ENCODE measurements around the gene ZNF775. TPM values are rescaled to one million over a fixed set of nuclear protein-coding genes. Genes with fewer than 3 reads are reported as not detected.

ZNF775 gene
- total and polyA plus RNA-seq, 2 of the 13 experiments (the other 11 are each of a cell fraction or from before 2014, with no cell fraction given): 3.1 to 3.2 TPM

- TF ChIP-seq, protein P1, sequence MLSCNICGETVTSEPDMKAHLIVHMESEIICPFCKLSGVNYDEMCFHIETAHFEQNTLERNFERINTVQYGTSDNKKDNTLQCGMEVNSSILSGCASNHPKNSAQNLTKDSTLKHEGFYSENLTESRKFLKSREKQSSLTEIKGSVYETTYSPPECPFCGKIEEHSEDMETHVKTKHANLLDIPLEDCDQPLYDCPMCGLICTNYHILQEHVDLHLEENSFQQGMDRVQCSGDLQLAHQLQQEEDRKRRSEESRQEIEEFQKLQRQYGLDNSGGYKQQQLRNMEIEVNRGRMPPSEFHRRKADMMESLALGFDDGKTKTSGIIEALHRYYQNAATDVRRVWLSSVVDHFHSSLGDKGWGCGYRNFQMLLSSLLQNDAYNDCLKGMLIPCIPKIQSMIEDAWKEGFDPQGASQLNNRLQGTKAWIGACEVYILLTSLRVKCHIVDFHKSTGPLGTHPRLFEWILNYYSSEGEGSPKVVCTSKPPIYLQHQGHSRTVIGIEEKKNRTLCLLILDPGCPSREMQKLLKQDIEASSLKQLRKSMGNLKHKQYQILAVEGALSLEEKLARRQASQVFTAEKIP (CRISPR knock-in tag; IDR thresholded peaks at IDR 0.05; ENCODE audit: borderline replicate concordance): no peak
- TF ChIP-seq, protein P2, sequence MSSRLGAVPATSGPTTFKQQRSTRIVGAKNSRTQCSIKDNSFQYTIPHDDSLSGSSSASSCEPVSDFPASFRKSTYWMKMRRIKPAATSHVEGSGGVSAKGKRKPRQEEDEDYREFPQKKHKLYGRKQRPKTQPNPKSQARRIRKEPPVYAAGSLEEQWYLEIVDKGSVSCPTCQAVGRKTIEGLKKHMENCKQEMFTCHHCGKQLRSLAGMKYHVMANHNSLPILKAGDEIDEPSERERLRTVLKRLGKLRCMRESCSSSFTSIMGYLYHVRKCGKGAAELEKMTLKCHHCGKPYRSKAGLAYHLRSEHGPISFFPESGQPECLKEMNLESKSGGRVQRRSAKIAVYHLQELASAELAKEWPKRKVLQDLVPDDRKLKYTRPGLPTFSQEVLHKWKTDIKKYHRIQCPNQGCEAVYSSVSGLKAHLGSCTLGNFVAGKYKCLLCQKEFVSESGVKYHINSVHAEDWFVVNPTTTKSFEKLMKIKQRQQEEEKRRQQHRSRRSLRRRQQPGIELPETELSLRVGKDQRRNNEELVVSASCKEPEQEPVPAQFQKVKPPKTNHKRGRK (CRISPR knock-in tag; IDR thresholded peaks at IDR 0.05): no peak
- TF ChIP-seq, protein P3, sequence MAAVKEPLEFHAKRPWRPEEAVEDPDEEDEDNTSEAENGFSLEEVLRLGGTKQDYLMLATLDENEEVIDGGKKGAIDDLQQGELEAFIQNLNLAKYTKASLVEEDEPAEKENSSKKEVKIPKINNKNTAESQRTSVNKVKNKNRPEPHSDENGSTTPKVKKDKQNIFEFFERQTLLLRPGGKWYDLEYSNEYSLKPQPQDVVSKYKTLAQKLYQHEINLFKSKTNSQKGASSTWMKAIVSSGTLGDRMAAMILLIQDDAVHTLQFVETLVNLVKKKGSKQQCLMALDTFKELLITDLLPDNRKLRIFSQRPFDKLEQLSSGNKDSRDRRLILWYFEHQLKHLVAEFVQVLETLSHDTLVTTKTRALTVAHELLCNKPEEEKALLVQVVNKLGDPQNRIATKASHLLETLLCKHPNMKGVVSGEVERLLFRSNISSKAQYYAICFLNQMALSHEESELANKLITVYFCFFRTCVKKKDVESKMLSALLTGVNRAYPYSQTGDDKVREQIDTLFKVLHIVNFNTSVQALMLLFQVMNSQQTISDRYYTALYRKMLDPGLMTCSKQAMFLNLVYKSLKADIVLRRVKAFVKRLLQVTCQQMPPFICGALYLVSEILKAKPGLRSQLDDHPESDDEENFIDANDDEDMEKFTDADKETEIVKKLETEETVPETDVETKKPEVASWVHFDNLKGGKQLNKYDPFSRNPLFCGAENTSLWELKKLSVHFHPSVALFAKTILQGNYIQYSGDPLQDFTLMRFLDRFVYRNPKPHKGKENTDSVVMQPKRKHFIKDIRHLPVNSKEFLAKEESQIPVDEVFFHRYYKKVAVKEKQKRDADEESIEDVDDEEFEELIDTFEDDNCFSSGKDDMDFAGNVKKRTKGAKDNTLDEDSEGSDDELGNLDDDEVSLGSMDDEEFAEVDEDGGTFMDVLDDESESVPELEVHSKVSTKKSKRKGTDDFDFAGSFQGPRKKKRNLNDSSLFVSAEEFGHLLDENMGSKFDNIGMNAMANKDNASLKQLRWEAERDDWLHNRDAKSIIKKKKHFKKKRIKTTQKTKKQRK (IDR thresholded peaks at IDR 0.05; ENCODE audit: low read length): no peak
- TF ChIP-seq ETS1 (CRISPR knock-in tag; IDR thresholded peaks at IDR 0.05) (peak; percentile 91; the same call in 1 of the 2 replicates), YY1 (IDR thresholded peaks at IDR 0.05; ENCODE audit: insufficient read depth, insufficient replicate concordance, low read depth, low read length) (peak; percentile 53), ZNF563 (CRISPR knock-in tag; IDR thresholded peaks at IDR 0.05) (peak; percentile 91), RAD21 (CRISPR knock-in tag; IDR thresholded peaks at IDR 0.05) (0 out of 2 replicates have a peak, but pooled peaks have one; percentile 54), POGZ (CRISPR knock-in tag; IDR thresholded peaks at IDR 0.05) (peak; percentile 53; the same call in 1 of the 2 replicates), GATAD1 (CRISPR knock-in tag; IDR thresholded peaks at IDR 0.05) (peak; percentile 70; the same call in 1 of the 2 replicates), ZNF138 (CRISPR knock-in tag; IDR thresholded peaks at IDR 0.05; ENCODE audit: low read depth) (no peak; the same call in 1 of the 2 replicates), TCF12 (IDR thresholded peaks at IDR 0.05) (no peak), TCF12 (CRISPR knock-in tag; IDR thresholded peaks at IDR 0.05) (no peak), PAF1 (CRISPR knock-in tag; IDR thresholded peaks at IDR 0.05) (no peak), NFKB2 (CRISPR knock-in tag; IDR thresholded peaks at IDR 0.05; ENCODE audit: borderline replicate concordance) (peak; percentile 97; the same call in 1 of the 2 replicates), ZNF382 (CRISPR knock-in tag; IDR thresholded peaks at IDR 0.05; ENCODE audit: borderline replicate concordance) (no peak), NR2F1 (CRISPR knock-in tag; IDR thresholded peaks at IDR 0.05) (peak in 1 of 2 experiments; percentile 27; a peak in 1 of 4 replicates), SP140L (CRISPR knock-in tag; IDR thresholded peaks at IDR 0.05; ENCODE audit: borderline replicate concordance) (no peak), MIER2 (CRISPR knock-in tag; IDR thresholded peaks at IDR 0.05) (no peak), ZNF841 (CRISPR knock-in tag; IDR thresholded peaks at IDR 0.05; ENCODE audit: borderline replicate concordance) (no peak; the same call in 1 of the 2 replicates), FOXJ3 (CRISPR knock-in tag; IDR thresholded peaks at IDR 0.05; ENCODE audit: borderline replicate concordance) (peak; percentile 33; the same call in 1 of the 2 replicates), HOXA9 (CRISPR knock-in tag; IDR thresholded peaks at IDR 0.05; ENCODE audit: borderline replicate concordance) (peak; percentile 68; the same call in 1 of the 2 replicates)
Observed at GRCh38 chr7:150368096-150368883, 10.8 kb upstream of the ZNF775 start, which contains the start of gene REPIN1 (continued).
